ENCODE measurements around the gene SETSIP. TPM values are rescaled to one million over a fixed set of nuclear protein-coding genes. Genes with fewer than 3 reads are reported as not detected.
"Not testable (repeated sequence)": the region's sequence is repeated elsewhere in the genome, so short reads cannot be mapped to it uniquely, and the experiment has no call there.

SETSIP gene
- total RNA-seq, 2 experiments from 2014 or later, result 0.37 TPM; not detected in 1

DNA sequence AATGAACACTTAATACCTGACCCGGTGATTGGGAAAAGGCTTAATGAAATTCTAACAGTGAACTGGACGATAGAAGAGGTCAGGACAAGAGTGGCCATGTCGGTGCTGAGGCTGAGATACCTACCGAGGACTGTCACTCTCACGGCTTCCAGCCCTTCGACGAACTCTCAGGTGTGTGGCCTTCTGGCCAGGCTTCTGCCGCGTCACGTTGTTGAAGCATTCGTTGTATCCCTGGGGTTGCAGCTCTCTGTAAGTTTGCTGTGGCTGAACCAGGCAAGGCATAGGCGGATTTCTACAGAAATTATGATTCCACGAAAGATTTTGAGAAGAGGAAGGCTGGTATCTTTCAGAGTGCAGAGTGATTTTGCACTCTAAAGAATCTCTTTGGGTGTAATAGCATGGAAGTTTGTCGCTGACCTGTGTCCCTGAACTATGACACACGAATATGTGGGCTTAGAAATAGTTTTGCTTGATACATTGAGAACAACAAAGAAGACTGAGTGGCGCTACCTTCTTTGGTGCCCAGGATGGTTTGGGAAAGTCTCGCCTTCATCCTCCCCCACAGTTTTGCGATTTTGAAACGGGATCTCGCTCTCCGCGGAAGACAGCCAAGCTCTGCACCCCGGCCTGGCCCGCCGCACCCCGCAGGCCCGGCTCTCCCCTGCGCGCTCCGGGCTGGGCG is 45.8 kb downstream of the SETSIP start:
- Mint-ChIP-seq H3K9me3 (no peaks in the 10 kb centered on the region), H3K36me3 (no peaks in the 10 kb centered on the region), H3K4me3 (peak overlapping the region; percentile 68), H3K27me3 (peaks cover 36% of the 10 kb centered on the region), H3K27ac (no peak overlapping the region), H3K4me1 (peaks cover 16% of the 10 kb centered on the region)
- DNase-seq, result no peak

DNA sequence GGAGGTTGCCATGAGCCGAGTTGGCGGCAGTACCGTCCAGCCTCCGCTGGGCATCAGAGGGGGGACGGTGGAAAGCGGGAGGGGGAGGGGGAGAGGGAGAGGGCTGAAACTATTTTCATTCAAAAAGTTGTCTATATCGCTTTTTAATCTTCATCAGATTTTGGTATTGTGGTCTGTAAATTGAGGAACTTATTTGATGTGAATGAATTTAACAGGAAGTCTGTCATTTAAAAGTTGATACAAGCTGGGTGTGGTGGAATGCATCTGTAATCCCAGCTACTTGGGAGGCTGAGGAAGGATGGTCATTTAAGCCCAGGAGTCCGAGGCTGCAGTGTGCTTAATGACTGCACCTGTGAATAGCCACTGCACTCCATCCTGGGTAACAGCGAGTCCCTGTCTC is 48.4 kb downstream of the SETSIP start:
- Mint-ChIP-seq H3K4me3 (no peak overlapping the region), H3K27ac (no peak overlapping the region), H3K9me3 (peaks cover 7% of the 10 kb centered on the region), H3K27me3 (peaks cover 41% of the 10 kb centered on the region), H3K36me3 (no peaks in the 10 kb centered on the region), H3K4me1 (peaks cover 16% of the 10 kb centered on the region)
- DNase-seq, result no peak

DNA sequence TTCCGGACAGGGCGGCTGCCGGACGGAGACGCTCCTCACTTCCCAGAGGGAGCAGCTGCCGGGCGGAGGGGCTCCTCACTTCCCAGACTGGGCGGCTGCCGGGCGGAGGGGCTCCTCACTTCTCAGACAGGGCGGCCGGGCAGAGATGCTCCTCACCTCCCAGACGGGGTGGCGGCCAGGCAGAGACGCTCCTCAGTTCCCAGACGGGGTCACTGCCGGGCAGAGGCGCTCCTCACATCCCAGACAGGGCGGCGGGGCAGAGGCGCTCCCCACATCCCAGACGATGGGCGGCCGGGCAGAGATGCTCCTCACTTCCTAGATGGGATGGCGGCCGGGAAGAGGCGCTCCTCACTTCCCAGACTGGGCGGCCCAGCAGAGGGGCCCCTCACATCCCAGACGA is 49.2 kb downstream of the SETSIP start:
- peaks cover 46% of the 10 kb centered on the region for H3K27me3 Mint-ChIP-seq
- H3K4me1 Mint-ChIP-seq, result peaks cover 13% of the 10 kb centered on the region
- not testable (repeated sequence) for DNase-seq, H3K36me3 Mint-ChIP-seq, H3K4me3 Mint-ChIP-seq, H3K27ac Mint-ChIP-seq, H3K9me3 Mint-ChIP-seq

Other genes starting within 250 kb of the SETSIP start
- 1 to 10 TPM; 4.4 to 4.7 TPM for gene TGFBR3, start 189.3 kb downstream of the SETSIP start, total RNA-seq
- gene BRDT, start 126.0 kb downstream of the SETSIP start, total RNA-seq, result not detected
- gene EPHX4, start 45.4 kb downstream of the SETSIP start, total RNA-seq, result 1 to 10 TPM; 1.4 to 1.5 TPM
- gene BTBD8, start 4.9 kb upstream of the SETSIP start, total RNA-seq, result 1 to 10 TPM in 1 of 2 experiments, under 1 TPM in 1; 0.93 to 1.1 TPM
- gene C1orf146, start 142.5 kb upstream of the SETSIP start, total RNA-seq, result not detected
- gene GLMN, start 223.6 kb upstream of the SETSIP start, total RNA-seq, result 10 to 100 TPM; 18.1 to 20.1 TPM
- gene RPAP2, start 223.6 kb upstream of the SETSIP start, total RNA-seq, result 10 to 100 TPM; 34.5 to 36.3 TPM